GM12873 (cell line): Measurements from ENCODE around the gene TRDMT1.

ENCODE experiments used
- CTCF ChIP-seq: IDR thresholded peaks from 2 replicates; pipeline ENCODE4 v1.5.1; 2012; ENCODE audit warnings: low read depth, mild to moderate bottlenecking, moderate library complexity, low read length, control low read depth; ENCODE audit not compliant: insufficient read depth; ENCODE audit errors: missing control alignments

TRDMT1 gene

GRCh38 chr10:17175551-17175950, 25.9 kb downstream of the TRDMT1 start:
- no peak for TF ChIP-seq CTCF

GRCh38 chr10:17174626-17175025, 26.8 kb downstream of the TRDMT1 start:
- TF ChIP-seq CTCF: no peak

- TF ChIP-seq CTCF: no peak
Measured at GRCh38 chr10:17171141-17171641, 30.3 kb downstream of the TRDMT1 start.

- TF ChIP-seq CTCF: no peak
Measured at GRCh38 chr10:17169803-17170202, 31.7 kb downstream of the TRDMT1 start.

- TF ChIP-seq CTCF: no peak
Measured at GRCh38 chr10:17166699-17167098, 34.8 kb downstream of the TRDMT1 start.

- TF ChIP-seq CTCF: no peak
Measured at GRCh38 chr10:17162828-17163227, 38.6 kb downstream of the TRDMT1 start.

GRCh38 chr10:17161775-17162174, 39.7 kb downstream of the TRDMT1 start:
- no peak for TF ChIP-seq CTCF
